ENCODE data around the gene STK24. TPM values are rescaled to one million over a fixed set of nuclear protein-coding genes. Genes with fewer than 3 reads are reported as not detected.

Gene STK24
- 142 and 143 TPM in 2 replicates for total RNA-seq (2021; fragmentation: NEBNext Ultra II Directional; extraction: Animal tissue kit (Norgen Biotek cat#: 25700))
- 61.1 and 62.8 TPM in 2 replicates for polyA plus RNA-seq (2011; rRNA removed)
- polyA plus RNA-seq (2011; cell fraction: cytosol; rRNA removed) = 59.9 TPM
- 54.6 TPM for polyA plus RNA-seq (2011; cell fraction: nucleus; rRNA removed)
- 84.4 to 107 TPM (median 87.3 TPM) in 4 replicates for polyA plus RNA-seq (2012, experiment 1 of 2)
- 100 TPM for polyA plus RNA-seq (2012, experiment 2 of 2)
- polyA plus RNA-seq (2013, experiment 1 of 2) = 112 TPM
- polyA plus RNA-seq (2013, experiment 2 of 2) = 113 TPM
- 32.0 and 40.7 TPM in 2 replicates for polyA minus RNA-seq (2011; rRNA and poly(A)+ RNA removed)
- polyA minus RNA-seq (2011; cell fraction: cytosol; rRNA and poly(A)+ RNA removed) = 35.3 TPM
- 34.1 TPM for polyA minus RNA-seq (2011; cell fraction: nucleus; rRNA and poly(A)+ RNA removed)
- long read RNA-seq, experiment 1, full-length matches to known transcripts = 46 of 147 reads
- long read RNA-seq, experiment 1, partial matches to known transcripts = 60 of 147 reads
- long read RNA-seq, experiment 1, other reads (novel, unspliced or antisense) = 41 of 147 reads
- long read RNA-seq, experiment 2, partial matches to known transcripts = 72 of 82 reads
- long read RNA-seq, experiment 2, other reads (novel, unspliced or antisense) = 10 of 82 reads

GRCh38 chr13:98576963-98577835 is at the start of gene STK24:
TSS of gene STK24 (minus strand) at chr13:98577107. CDS start at chr13:98576786, 321 bp downstream.
- Histone ChIP-seq H2BK15ac (ENCODE audit: low read length) (no peak within 1 kb of the TSS), H3K18ac (ENCODE audit: extremely low read depth, low read length) (peak within 1 kb of the TSS; percentile 84), H3K36me3 (ENCODE audit: control insufficient read depth in 2 of 4, insufficient read depth in 4 of 4, low read length in 3 of 4) (no peaks in the 10 kb centered on the region; a peak in 1 of 8 replicates), H3K23ac (ENCODE audit: insufficient read length) (no peak within 1 kb of the TSS), H3K79me2 (ENCODE audit: control insufficient read depth in 1 of 2, insufficient read depth in 2 of 2, low read length in 2 of 2) (peaks cover 35 to 39% of the 10 kb centered on the region in 2 experiments), H3K14ac (ENCODE audit: insufficient read length) (no peak within 1 kb of the TSS), H3K56ac (replicated peaks; ENCODE audit: insufficient read length, low read depth, low read length) (no peak within 1 kb of the TSS), H3K27ac (ENCODE audit: low read depth, low read length) (peak within 1 kb of the TSS; percentile 83), H3K4me3 (ENCODE audit: extremely low read depth in 1 of 4, insufficient read depth in 2 of 4, low read depth in 3 of 4, low read length in 4 of 4) (peak within 1 kb of the TSS; percentile 59 to 90 (median 83)), H3K79me1 (ENCODE audit: low read depth, low read length) (peaks cover 3% of the 10 kb centered on the region), H2BK120ac (replicated peaks; ENCODE audit: low read depth, low read length) (no peak within 1 kb of the TSS), H2AK5ac (ENCODE audit: low read depth, low read length) (no peak within 1 kb of the TSS), H4K20me1 (replicated peaks in 1 of 2; ENCODE audit: control insufficient read depth in 1 of 2, insufficient read depth in 2 of 2, low read length in 2 of 2) (peaks cover 3 to 8% of the 10 kb centered on the region in 2 experiments), H4K91ac (replicated peaks; ENCODE audit: insufficient read length, low read length) (peak within 1 kb of the TSS; percentile 0), H4K5ac (ENCODE audit: insufficient read length, low read depth, low read length) (peak within 1 kb of the TSS; percentile 8), H3K9ac (replicated peaks in 1 of 4; ENCODE audit: extremely low read depth in 1 of 4, low read depth in 3 of 4, low read length in 3 of 4) (peak within 1 kb of the TSS; percentile 76 to 98 (median 89)), H2BK5ac (ENCODE audit: low read depth, low read length) (peak within 1 kb of the TSS; percentile 8; the same call in 1 of the 2 replicates), H3K27me3 (replicated peaks in 1 of 4; ENCODE audit: control insufficient read depth in 3 of 4, extremely low read depth in 1 of 4, insufficient read depth in 3 of 4, low read length in 3 of 4) (no peaks in the 10 kb centered on the region), H2BK12ac (ENCODE audit: low read depth, low read length) (peak within 1 kb of the TSS; percentile 86; the same call in 1 of the 2 replicates), H3K9me3 (ENCODE audit: insufficient read depth in 2 of 2, low read depth in 1 of 2, low read length in 1 of 2) (no peaks in the 10 kb centered on the region), H3K4ac (replicated peaks; ENCODE audit: insufficient read length, low read depth, low read length) (no peak within 1 kb of the TSS), H2BK20ac (ENCODE audit: low read length) (no peak within 1 kb of the TSS), H3K4me1 (replicated peaks in 1 of 4; ENCODE audit: control insufficient read depth in 3 of 4, insufficient read depth in 4 of 4, low read length in 3 of 4) (peaks cover 2 to 19% (median 5%) of the 10 kb centered on the region in 4 experiments), H3K23me2 (ENCODE audit: low read depth, low read length) (peaks cover 2% of the 10 kb centered on the region; the same call in 1 of the 2 replicates), H2AFZ (ENCODE audit: low read length) (peak within 1 kb of the TSS; percentile 43; the same call in 1 of the 2 replicates), H4K8ac (ENCODE audit: extremely low read depth, insufficient read depth, low read length) (peak within 1 kb of the TSS; percentile 80), H3K4me2 (ENCODE audit: insufficient read depth in 1 of 2, low read depth in 2 of 2, low read length in 2 of 2) (peak within 1 kb of the TSS; percentile 83 to 96)
- DNase-seq (ENCODE audit: low read depth in 1 of 2, low spot score in 2 of 2) (peak in 1 of 2 experiments; percentile 75), FAIRE-seq (no peak)
- WGBS, 2 experiments (ENCODE audit: extremely low coverage in 1 of 2, insufficient coverage in 1 of 2, insufficient read length in 1 of 2, insufficient replicate concordance in 2 of 2, low coverage in 1 of 2, low lambda C conversion rate in 2 of 2, missing lambda C conversion rate in 1 of 2) = 1% methylated on average over 19 of the region's 103 CpGs; no CpG with 5 or more reads in 1 of the 2 experiments
- ChIA-PET POLR2A (ENCODE audit: partially characterized antibody) (interaction anchor here (0.7 to 3.2 kb wide), 23 partner anchors 8 to 131 kb away, joined by 3 to 11 read pairs (median 3); no protein-coding TSS in a partner anchor), CTCF (ENCODE audit: partially characterized antibody) (interaction anchor here (0.6 to 1.2 kb wide), 6 partner anchors 14 to 257 kb away, joined by 3 to 6 read pairs (median 3); no protein-coding TSS in a partner anchor)
- peak; percentile 81; the same call in 1 of the 2 replicates for TF ChIP-seq RBBP5 (IDR thresholded peaks at IDR 0.05; ENCODE audit: borderline replicate concordance, low read depth, low read length)
- no peak for TF ChIP-seq POLR2AphosphoS5 (IDR thresholded peaks at IDR 0.05; ENCODE audit: low read depth, low read length)
- TF ChIP-seq ATF2 (IDR thresholded peaks at IDR 0.05; ENCODE audit: low read length) = 0 out of 2 replicates have a peak, but pooled peaks have one; percentile 44
- no peak for TF ChIP-seq TCF12 (IDR thresholded peaks at IDR 0.05; ENCODE audit: low read depth, low read length)
- peak; percentile 27 for TF ChIP-seq TAF7 (optimal IDR thresholded peaks at IDR 0.05; ENCODE audit: borderline replicate concordance, low read depth, low read length)
